Right renal cortex interstitium (tissue), 3 donors: ENCODE results near the gene IL6ST. TPM values are rescaled to one million over a fixed set of nuclear protein-coding genes. Genes with fewer than 3 reads are reported as not detected.
"Not testable (repeated sequence)": the region's sequence is repeated elsewhere in the genome, so short reads cannot be mapped to it uniquely, and the experiment has no call there.

ENCODE experiments used
- DNase-seq, 3 donors: peaks; one replicate each; pipeline ENCODE4 v3.0.0-alpha.2; 2013; ENCODE audit warnings: low read depth in 3 of 3, low spot score in 2 of 3
- polyA plus RNA-seq, 3 donors: library from polyadenylated mRNA; unstranded; fragments of 120-200 nt; gene quantifications; one replicate each; pipeline ENCODE4 v1.2.1, GENCODE V29; 2013; ENCODE audit not compliant: insufficient read length in 3 of 3

The IL6ST gene
- polyA plus RNA-seq, 3 donors = 143 to 153 (median 152) TPM

DNA sequence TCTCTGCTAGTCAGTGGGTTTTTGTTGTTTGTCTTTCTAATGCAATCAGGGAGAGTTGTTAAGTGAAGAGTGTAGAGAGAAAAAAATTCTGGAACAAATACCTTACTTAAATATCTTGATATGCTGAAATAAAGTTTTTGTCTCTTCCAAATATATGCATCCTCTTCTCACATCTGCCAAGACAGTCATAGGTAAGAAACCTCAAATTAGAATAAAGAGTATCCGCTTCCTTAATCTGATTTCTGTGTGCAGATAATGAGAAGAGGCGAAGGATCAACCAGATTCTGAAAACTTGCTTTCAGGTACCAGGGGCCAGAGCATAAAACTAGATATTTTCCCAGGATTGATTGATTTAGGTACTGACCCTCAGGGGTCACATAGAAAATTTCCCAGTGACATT lies 11.3 kb upstream of the IL6ST start:
- DNase-seq = no peak

DNA sequence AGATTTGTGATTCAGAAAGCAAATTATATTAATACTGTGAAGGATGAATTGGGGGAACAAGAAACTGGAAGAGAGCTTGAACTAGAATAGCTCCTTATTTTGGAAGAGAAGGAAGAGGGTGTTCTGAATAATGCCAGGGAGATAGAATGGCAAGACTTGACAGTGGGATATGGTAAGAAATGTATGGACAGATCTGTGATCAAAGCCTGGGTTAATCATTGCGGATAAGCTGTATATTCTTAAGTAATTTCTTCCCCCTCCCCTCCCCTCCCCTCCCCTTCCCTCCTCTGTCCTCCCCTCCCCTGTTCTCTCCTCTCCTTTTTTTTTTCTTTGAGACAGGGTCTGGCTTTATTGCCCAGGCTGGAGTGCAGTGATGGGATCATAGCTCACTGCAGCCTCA lies 10.1 kb upstream of the IL6ST start:
- no peak for DNase-seq

DNA sequence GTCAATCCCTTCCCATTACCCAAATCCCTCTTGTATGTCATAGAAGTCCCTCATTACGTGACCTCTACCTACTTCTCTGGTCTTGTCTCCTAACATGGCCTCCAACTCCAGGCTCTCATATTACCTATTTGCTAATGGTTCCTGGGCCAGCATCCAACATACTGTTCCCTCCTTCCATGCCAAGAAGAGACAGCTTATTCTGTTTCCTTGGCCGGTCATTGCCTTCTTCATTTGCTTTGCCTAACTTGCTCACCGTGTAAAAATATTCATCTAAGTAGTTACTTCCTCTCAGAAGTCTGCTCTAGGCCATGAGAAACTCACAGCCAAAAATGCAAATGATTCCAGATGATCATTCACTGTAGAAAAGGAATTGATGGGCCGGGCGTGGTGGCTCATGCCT lies 8.9 kb upstream of the IL6ST start:
- DNase-seq = no peak

DNA sequence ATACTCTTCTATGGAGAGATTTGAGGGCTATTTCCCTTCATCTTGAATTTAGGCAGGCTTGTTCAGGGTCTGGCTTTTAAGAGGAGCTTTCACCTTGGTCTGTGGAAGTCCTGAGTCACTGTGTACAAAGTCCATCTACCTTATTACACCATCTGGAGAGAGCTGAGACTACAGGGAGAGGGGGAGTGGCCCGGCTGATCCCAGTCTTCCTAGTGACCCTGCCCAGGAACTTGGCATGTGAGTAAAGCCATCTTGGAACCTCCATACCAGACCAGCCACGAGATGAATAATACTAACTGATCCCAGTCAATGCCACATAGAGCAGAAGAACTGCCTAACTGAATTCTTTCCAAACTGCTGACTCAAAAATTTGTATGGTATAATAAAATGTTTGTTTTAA lies 8.4 kb upstream of the IL6ST start:
- DNase-seq = no peak

DNA sequence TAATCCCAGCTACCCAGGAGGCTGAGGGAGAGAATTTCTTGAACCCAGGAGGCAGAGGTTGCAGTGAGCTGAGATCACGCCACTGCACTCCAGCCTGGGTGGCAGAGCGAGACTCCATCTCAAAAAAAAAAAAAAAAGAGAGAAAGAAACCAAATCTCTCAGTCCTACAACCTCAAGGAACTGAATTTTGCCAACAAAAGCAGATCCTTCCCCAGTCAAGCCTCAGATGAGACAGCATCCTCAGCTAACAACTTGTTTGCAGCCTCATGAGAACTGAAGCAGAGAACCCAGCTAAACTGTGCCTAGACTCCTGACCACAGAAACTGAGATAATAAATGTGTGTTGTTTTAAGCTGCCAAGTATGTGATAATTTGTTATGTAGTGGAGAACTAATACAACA lies 7.5 kb upstream of the IL6ST start:
- no peak for DNase-seq

DNA sequence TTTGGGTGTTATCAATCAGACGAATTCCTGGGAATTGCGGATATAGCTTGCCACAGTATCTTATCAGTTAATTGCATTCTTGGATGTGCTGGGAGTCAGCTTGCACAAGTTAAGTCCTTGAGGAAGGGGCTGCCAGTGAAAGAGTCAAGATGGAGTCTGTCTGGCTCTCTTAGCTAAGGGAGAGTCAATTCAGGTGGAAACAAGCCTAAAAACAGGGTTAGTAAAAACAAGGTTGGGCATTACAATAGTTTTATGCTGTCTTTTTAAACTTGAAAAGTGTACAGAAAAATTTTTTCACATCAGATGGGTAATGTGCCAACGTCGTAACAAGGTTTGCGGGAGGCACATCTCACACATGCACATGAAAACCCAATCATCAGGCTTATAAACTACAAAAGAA lies 5.5 kb upstream of the IL6ST start:
- not testable (repeated sequence) for DNase-seq

DNA sequence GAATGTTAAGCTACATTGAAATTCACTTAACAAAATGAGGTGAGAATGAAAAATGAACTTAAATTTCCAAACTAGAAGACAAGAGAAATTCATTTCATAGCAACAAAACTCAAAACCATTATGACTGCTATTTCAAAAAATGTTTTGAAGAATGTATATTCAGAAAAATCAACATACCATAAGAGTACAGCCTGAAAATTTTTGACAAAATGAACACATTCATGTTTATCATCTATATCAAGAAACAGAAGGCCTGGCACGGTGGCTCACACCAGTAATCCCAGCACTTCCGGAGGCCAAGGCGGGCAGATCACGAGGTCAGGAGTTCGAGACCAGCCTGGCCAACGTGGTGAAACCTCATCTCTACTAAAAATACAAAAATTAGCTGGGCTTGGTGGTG lies 4.2 kb upstream of the IL6ST start:
- DNase-seq = no peak

DNA sequence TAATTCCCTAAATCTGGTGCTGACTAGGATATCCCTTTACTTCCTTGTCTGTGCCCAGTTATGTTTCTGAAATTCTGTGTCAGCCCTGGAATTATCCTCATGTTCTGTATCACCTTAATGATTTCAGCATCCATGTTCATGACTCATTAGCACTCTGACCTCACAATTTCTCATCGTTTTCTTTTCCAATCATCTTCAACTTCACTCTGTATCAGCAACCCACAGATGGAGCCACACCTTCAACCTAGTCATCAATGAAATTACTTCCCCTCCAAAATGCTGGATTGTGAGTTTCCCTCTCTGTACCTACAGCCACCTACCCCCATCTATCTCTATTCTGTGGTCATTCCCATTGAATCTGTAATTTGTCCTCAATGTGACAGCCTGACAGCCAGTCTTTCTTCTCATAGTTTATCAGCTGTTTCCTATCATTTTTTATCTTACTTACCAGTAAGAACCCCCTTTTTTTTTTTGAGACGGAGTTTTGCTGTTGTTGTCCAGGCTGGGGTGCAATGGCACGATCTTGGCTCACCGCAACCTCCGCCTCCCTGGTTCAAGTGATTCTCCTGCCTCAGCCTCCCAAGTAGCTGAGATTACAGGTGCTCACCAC lies 3.1 kb upstream of the IL6ST start:
- no peak for DNase-seq

DNA sequence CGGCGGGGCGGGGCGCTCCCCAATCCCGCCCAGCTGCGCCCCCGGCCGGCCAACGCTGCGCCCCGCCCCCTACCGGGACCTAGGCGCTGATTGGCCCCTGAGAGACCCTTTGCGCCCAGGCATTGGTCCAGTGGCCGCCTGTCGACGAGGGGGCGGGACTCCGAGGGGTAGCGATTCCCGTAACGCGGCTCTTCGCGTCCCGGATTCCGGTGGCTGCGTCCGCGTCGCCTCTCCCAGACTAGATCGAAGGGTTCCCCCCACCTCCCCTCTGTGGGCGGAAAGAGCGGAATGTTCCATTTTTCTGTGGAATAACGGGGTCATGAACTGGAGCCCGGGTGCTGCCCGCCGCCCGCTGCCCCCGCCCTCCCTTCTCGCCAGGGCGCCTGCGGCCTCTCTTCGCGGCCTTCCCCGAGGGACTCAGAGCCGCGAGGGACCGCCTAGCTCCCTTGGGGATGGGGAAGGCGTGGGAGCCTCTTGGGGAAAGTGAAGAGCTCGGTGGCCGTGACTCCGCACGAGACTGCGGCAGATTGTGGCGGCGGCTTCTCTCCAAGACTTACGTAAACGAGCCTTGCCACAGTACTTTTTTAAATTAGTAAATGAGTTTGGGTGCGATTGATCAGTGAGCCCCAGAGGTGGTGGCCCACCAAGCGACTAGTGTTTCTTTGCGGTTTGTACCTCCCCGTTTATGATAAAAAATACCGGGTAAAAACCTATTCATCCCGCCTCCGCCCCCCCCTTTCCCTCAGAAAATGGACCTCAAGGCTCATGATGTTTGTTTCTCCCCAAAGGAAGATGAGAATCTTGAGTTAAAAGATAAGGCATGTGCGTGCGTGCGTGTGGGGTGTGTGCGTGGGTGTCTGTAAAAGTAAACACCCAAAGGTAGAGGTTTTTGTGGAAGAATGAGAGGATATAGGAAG lies 493 bp upstream of the IL6ST start:
- DNase-seq = peak; percentile 87 to 93 (median 89)

DNA sequence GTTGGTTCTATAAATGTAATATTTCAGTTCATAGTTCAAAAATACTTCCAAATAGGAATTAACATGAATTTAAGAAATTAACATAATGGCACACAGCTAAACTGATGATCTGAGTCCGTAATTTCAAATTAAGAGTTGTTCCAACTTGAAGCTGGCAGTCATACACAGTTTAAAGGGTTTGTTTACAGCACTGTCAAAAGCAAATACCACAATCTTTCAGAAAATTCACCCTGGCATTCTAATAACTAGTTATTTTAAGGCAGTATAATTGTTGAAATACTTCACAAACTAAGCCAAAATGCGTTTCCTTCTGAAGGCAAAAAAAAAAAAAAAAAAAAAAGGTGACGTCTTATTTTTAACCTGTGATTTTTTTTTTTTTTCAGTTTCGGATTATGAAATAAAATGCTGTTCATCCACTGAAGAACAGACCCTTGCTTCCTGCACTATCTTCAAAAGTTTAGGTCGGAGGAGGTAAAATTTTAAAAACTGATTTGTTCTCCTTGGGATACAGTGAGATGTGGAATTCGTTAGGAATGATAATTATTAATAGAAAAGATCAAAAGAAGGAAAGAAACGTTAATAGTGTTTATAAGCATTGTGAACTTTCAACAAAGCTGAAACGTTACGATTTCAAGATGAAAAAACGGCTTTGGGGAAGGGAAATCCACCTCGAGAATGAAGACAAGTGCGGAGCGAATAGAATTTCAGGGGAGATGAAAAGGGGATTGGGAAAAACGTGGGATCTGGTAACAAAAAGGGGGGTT lies 850 bp downstream of the IL6ST start:
- DNase-seq = peak in 2 of 3 donors; percentile 24 to 40

DNA sequence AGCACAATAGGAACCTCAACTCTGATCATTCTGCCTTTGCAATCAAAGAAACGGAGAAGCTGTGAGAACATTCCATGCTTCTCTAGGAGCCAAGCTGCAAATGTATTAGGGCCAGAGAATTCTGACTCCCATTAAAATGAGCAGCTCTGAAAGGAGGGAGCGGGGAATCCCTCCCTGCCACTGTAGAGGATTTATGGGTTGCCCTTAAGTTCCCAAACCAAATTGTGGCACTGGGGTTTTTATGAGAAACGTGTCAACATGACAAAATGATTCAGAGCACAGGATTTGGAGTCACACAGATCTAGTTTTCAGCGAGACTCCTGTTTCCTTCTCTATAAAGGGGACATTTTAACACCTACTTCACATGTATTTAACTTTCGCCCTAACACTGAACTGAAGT lies 1.8 kb downstream of the IL6ST start:
- DNase-seq = peak in 1 of 3 donors; percentile 29

DNA sequence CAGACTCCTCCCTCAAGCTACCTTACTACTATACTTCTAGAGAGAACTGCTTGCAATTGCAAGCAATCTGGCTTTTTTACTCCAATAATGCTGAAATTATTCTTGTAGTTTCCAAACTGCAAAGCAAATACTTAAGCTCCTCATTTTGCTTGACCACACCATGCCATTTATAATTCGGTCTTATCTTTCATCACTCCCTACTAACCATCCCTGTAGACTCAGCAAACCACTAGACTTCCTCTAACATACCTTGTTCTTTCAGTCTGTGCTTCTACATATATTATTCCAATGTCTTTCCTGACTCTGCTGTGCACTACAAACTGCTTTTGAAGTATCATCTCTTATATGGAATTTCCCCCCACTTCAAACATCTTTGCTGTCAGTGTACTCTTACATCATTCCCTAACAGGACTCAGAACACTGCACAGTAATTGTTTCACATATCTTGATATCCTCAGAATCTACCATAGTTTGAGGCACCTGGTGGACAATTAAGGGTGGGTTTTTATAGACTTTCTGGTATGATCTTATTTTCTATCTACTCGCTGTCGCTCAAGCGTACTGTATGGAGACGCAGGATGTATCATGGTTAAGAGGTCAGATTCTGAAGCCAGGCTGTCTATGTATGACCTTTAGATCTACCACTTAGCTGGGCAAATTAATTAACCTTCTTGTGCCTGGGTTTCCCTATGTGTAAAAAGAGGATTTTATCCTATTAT lies 2.8 kb downstream of the IL6ST start:
- no peak for DNase-seq

DNA sequence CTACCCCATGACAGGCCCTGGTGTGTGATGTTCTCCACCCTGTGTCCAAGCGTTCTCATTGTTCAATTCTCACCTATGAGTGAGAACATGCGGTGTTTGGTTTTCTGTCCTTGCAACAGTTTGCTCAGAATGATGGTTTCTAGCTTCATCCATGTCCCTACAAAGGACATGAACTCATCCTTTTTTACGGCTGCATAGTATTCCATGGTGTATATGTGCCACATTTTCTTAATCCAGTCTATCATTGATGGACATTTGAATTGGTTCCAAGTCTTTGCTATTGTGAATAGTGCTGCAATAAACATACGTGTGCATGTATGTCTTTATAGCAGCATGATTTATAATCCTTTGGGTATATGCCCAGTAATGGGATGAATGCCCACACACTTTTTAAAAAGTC lies 3.9 kb downstream of the IL6ST start:
- not testable (repeated sequence) for DNase-seq

DNA sequence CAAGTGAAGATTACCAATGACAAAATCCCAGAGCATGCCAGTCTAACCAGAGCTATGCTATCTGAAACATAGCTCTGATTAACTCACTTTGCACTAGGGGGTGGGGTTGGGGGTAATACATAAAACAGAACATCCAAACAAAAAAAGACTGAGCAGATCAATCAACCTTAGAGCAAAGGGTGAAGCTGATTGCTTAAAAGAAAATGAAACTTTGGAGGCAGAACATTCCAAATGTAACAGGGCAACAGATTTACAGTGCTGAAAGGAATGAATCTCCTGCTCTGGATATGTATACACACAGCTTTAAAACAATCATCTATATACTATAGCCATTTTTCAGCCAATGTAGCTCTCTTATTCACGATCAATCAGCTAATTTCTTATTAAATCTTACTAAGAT lies 4.9 kb downstream of the IL6ST start:
- no peak for DNase-seq

DNA sequence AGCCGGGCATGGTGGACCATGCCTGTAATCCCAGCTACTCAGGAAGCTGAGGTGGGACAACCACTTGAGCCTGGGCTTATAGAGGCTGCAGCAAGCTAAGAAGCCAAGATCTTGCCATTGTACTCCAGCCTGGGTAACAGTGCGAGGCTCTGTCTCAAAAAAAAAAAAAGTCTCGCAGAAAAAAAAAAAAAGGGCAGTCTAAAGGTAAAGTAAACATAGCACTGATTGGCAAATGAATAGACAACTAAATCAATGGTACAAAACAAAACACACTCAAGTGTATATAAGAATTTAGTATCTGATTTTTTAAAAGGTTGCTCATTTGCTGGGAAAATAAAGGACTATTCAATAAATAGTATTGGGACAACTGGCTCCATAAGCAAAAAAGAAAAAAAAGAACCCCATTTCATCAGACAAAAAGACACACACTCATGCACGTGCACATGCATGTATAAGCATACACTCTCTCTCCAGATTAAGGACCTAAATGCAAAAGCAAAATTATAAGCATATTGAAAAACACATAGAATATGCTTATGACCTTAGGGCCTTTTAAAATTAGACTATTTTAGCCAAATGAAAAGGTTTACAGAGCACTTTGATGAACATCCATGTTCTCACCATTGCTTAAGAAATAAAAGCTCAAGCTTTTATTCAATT lies 5.7 kb downstream of the IL6ST start:
- no peak for DNase-seq

DNA sequence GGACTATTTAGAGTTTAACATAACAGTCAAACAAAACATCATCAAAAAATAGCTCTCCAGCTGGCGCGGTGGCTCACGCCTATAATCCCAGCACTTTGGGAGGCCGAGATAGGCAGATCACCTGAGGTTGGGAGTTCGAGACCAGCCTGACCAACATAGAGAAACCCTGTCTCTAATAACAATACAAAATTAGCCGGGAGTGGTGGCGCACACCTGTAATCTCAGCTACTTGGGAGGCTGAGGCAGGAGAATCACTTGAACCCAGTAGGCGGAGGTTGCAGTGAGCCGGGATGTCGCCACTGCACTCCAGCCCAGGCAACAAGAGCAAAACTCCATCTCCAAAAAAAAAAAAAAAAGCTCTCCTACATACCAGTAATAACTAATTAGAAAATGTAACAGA lies 6.3 kb downstream of the IL6ST start:
- DNase-seq = not testable (repeated sequence)

DNA sequence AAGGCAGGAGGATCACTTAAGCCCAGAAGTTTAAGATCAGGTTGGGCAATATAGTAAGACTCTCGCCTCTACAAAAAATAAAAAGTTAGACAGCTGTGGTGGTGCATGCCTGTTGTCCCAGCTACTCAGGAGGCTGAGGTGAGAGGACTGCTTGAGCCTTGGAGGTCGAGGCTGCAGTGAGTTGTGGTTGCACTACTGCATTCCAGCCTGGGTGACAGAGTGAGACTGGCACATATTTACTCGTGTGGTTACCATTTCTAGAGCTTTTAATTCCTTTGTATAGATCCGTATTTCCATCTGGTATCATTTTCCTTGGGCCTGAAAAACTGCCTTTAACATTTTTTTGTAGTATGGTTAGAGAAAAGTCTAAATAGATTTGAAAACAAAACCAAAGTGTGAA lies 7.8 kb downstream of the IL6ST start:
- no peak for DNase-seq

DNA sequence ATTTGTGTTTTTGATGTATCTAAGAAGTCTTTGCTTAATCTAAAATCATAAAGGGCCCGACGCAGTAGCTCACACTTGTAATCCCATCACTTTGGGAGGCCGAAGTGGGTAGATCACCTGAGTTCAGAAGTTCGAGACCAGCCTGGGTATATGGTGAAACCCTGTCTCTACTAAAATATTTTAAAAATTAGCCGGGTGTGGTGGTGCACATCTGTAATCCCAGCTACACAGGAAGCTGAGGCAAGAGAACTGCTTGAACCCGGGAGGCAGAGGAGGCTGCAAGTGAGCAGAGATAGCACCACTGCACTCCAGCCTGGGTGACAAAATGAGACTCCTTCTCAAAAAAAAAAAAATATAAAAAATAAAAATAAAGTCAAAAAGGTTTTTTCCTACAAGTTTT lies 9.6 kb downstream of the IL6ST start:
- no peak for DNase-seq

DNA sequence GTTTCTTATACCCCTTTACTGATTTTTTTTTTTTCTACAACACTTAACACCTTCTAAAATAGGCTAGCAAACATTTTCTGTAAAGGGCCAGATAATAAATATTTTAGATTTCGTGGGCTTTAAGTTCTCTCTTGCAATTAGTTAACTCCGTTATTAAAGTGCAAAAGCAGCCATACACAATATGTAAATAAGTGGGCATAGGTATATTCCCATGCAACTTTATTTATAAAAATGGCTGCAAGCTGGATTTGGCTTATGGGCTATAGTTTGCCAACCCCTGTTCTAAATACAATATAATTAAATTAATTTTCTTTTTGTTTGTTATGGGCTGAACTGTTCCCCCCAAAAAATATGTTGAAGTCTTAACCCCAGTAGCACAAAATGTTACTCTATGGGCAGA lies 10.8 kb downstream of the IL6ST start:
- DNase-seq = no peak

DNA sequence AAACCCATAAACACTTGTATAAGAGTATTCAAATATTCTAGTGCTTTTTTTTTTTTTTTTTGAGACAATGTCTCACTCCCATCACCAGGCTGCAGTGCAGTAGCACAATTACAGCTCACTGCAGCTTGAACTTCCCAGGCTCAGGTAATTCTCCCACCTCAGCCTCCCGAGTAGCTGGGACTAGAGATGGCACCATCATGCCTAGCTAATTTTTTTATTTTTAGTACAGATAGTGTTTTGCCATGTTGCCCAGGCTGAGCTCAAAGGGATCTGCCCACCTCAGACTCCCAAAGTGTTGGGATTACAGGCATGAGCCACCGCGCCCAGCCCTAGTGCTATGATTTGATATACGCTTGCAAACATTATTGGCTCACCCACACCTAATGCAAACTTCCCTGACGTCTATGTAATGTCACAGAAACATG lies 11.8 kb downstream of the IL6ST start:
- DNase-seq = no peak
